HCT116 (cell line): ENCODE data around the gene MYL6B. TPM values are rescaled to one million over a fixed set of nuclear protein-coding genes. Genes with fewer than 3 reads are reported as not detected.

ENCODE experiments used
- ATAC-seq: fragments of 200-7000 bp; cut with Tn5 transposase; 2 replicates; pipeline ENCODE4 v1.9.1; 2020; ENCODE audit warnings: mild to moderate bottlenecking, moderate library complexity
- BruUV-seq: library from RNA; stranded (reverse); fragments of 400-500 nt; replicated peaks from 2 replicates; lab custom pipeline; 2021; lab: Mats Ljungman, UMichigan
- CTCF ChIA-PET: fragments of 300-600 bp; sonication (Branson Sonifier 250); formaldehyde crosslinking; loops from one replicate; lab custom pipeline; 2021; ENCODE audit warnings: antibody characterized with exemption; lab: Charles Lee
- POLR2A ChIA-PET: fragments of 300-600, 350-600 bp; sonication (Branson Sonifier 250); formaldehyde crosslinking; loops from one replicate; lab custom pipeline; 2021; ENCODE audit warnings: antibody characterized with exemption; lab: Charles Lee
- RAD21 ChIA-PET, 2 experiments: fragments of 300-600 bp; sonication (Branson Sonifier 250); formaldehyde crosslinking; loops; one replicate each; lab custom pipeline; 2023; ENCODE audit warnings: low total read pairs in 2 of 2; ENCODE audit not compliant: uncharacterized antibody in 2 of 2, unreplicated experiment in 2 of 2, low non-redundant PET in 1 of 2; lab: Charles Lee
- DNase-seq: peaks from one replicate; pipeline ENCODE4 v3.0.0-alpha.2; 2010; ENCODE audit warnings: low read depth, low spot score
- H2AFZ ChIP-seq: fragments of 200-600 bp; shearing (Covaris generic), sonication (generic); 2 replicates; pipeline ENCODE4 v1.6.1; 2017; ENCODE audit warnings: low read depth, mixed run types, mixed read lengths, antibody characterized with exemption, low read length; ENCODE audit not compliant: poor library complexity, severe bottlenecking
- H3K27ac ChIP-seq: 2 replicates; pipeline ENCODE4 v1.5.1; 2012; ENCODE audit warnings: low read depth, low read length
- H3K27me3 ChIP-seq: fragments of 200-600 bp; sonication (generic); 2 replicates; pipeline ENCODE4 v1.6.1; 2016; ENCODE audit warnings: mixed run types, low read length, mixed read lengths; ENCODE audit not compliant: insufficient read depth
- H3K36me3 ChIP-seq, 2 experiments: fragments of 200-500 bp in 1 of 2; fragments of 200-600 bp in 1 of 2; sonication (Bioruptor generic) in 1 of 2; sonication (generic) in 1 of 2; 2 replicates each; pipeline versions ENCODE4 v1.5.1 to v1.6.1; 2014 to 2016; ENCODE audit warnings: low read length in 2 of 2, inconsistent platforms in 1 of 2, mixed read lengths in 1 of 2, mixed run types in 1 of 2; ENCODE audit not compliant: insufficient read depth in 2 of 2, control insufficient read depth in 1 of 2
- H3K4me1 ChIP-seq, 2 experiments: fragments of 200-600 bp in 1 of 2; sonication (generic) in 1 of 2; 2 replicates each; pipeline versions ENCODE4 v1.5.1 to v1.6.1; 2012 to 2017; ENCODE audit warnings: low read length in 2 of 2, inconsistent platforms in 1 of 2, mild to moderate bottlenecking in 1 of 2, mixed read lengths in 1 of 2, mixed run types in 1 of 2, moderate library complexity in 1 of 2; ENCODE audit not compliant: insufficient read depth in 2 of 2, control insufficient read depth in 1 of 2
- H3K4me2 ChIP-seq: fragments of 200-600 bp; sonication (generic); 2 replicates; pipeline ENCODE4 v1.6.1; 2017; ENCODE audit warnings: mixed run types, low read length, mixed read lengths
- H3K4me3 ChIP-seq, 2 experiments: fragments of 200-600 bp in 1 of 2; sonication (generic) in 1 of 2; replicated peaks in 1 of 2; 2 replicates each; pipeline ENCODE4 v1.5.1; 2011 to 2016; ENCODE audit warnings: low read length in 2 of 2, control low read depth in 1 of 2, low read depth in 1 of 2, mild to moderate bottlenecking in 1 of 2, mixed read lengths in 1 of 2, mixed run types in 1 of 2
- H3K79me2 ChIP-seq: fragments of 200-600 bp; sonication (generic); 2 replicates; pipeline ENCODE4 v1.6.1; 2017; ENCODE audit warnings: mild to moderate bottlenecking, mixed run types, low read length, moderate library complexity, mixed read lengths; ENCODE audit not compliant: insufficient read depth
- H3K9ac ChIP-seq: fragments of 200-600 bp; sonication (generic); 2 replicates; pipeline ENCODE4 v1.6.1; 2016; ENCODE audit warnings: low read length, mixed read lengths
- H3K9me2 ChIP-seq: fragments of 200-600 bp; sonication (generic), shearing (Covaris generic); 2 replicates; pipeline ENCODE4 v1.6.1; 2017; ENCODE audit warnings: mixed run types, mild to moderate bottlenecking, moderate library complexity; ENCODE audit not compliant: insufficient read depth
- H3K9me3 ChIP-seq, 2 experiments: fragments of 200-500 bp in 1 of 2; fragments of 200-600 bp in 1 of 2; sonication (Bioruptor generic) in 1 of 2; sonication (generic) in 1 of 2; 2 replicates each; pipeline ENCODE4 v1.6.1; 2014 to 2017; ENCODE audit warnings: low read length in 2 of 2, mixed read lengths in 2 of 2, inconsistent platforms in 1 of 2, low read depth in 1 of 2, mild to moderate bottlenecking in 1 of 2, mixed run types in 1 of 2, moderate library complexity in 1 of 2; ENCODE audit not compliant: control insufficient read depth in 1 of 2, insufficient read depth in 1 of 2
- H4K20me1 ChIP-seq: fragments of 200-600 bp; sonication (generic), shearing (Covaris generic); 2 replicates; pipeline ENCODE4 v1.6.1; 2017; ENCODE audit warnings: mixed run types, mild to moderate bottlenecking, moderate library complexity; ENCODE audit not compliant: insufficient read depth
- CBX3 ChIP-seq: IDR thresholded peaks from 2 replicates; pipeline ENCODE4 v1.6.1; 2012; ENCODE audit warnings: low read depth
- CEBPB ChIP-seq: IDR thresholded peaks from 2 replicates; pipeline ENCODE4 v1.6.1; 2012; ENCODE audit warnings: low read depth
- EGR1 ChIP-seq: IDR thresholded peaks from 2 replicates; pipeline ENCODE4 v1.6.1; 2012; ENCODE audit warnings: low read depth
- ELF1 ChIP-seq: IDR thresholded peaks from 2 replicates; pipeline ENCODE4 v1.6.1; 2012; ENCODE audit warnings: low read depth, borderline replicate concordance
- EZH2 ChIP-seq: fragments of 200-600 bp; sonication (generic); IDR thresholded peaks from 2 replicates; pipeline ENCODE4 v1.6.1; 2017; ENCODE audit warnings: antibody characterized with exemption, mixed run types
- FOSL1 ChIP-seq: IDR thresholded peaks from 2 replicates; pipeline ENCODE4 v1.6.1; 2012; ENCODE audit warnings: low read depth
- POLR2A ChIP-seq: IDR thresholded peaks from 2 replicates; pipeline ENCODE4 v1.7.0; 2011; ENCODE audit warnings: borderline replicate concordance; ENCODE audit not compliant: insufficient read depth, insufficient read length; ENCODE audit errors: extremely low read depth
- SP1 ChIP-seq: IDR thresholded peaks from 2 replicates; pipeline ENCODE4 v1.6.1; 2012; ENCODE audit warnings: low read depth
- SRF ChIP-seq: IDR thresholded peaks from 2 replicates; pipeline ENCODE4 v1.6.1; 2012; ENCODE audit warnings: low read depth
- TCF7L2 ChIP-seq: IDR thresholded peaks from 2 replicates; pipeline ENCODE4 v1.7.0; 2011; ENCODE audit warnings: borderline replicate concordance, inconsistent platforms; ENCODE audit not compliant: insufficient read depth, insufficient read length; ENCODE audit errors: extremely low read depth
- YY1 ChIP-seq: IDR thresholded peaks from 2 replicates; pipeline ENCODE4 v1.6.1; 2011; ENCODE audit warnings: low read length, low read depth, moderate library complexity, mild to moderate bottlenecking; ENCODE audit not compliant: insufficient replicate concordance; ENCODE audit errors: extremely low read depth
- ZFX ChIP-seq: fragments of 450-650 bp; IDR thresholded peaks from 2 replicates; pipeline ENCODE4 v1.6.1; 2017
- intact Hi-C: fragments of 100-400 bp; cut with micrococcal nuclease; formaldehyde crosslinking; loops from 2 replicates; pipeline ENCODE4 v1.10.0; 2022
- total RNA-seq: library from RNA; stranded (reverse); gene quantifications from one replicate; pipeline ENCODE4 v1.2.1, GENCODE V29; 2021; ENCODE audit not compliant: unreplicated experiment
- TF ChIP-seq, protein P1 (sequence below): IDR thresholded peaks from 2 replicates; pipeline ENCODE4 v1.6.1; 2012; ENCODE audit warnings: low read depth
- TF ChIP-seq, protein P2 (sequence below), 3 experiments: fragments of 200-600 bp in 1 of 3; sonication (generic) in 1 of 3; IDR thresholded peaks in 2 of 3; conservative IDR thresholded peaks in 1 of 3; 2 replicates each; pipeline ENCODE4 v1.5.1; 2012 to 2017; ENCODE audit warnings: low read depth in 2 of 3, low read length in 2 of 3, antibody characterized with exemption in 1 of 3, borderline replicate concordance in 1 of 3, control low read depth in 1 of 3, mild to moderate bottlenecking in 1 of 3, mixed read lengths in 1 of 3, mixed run types in 1 of 3, moderate library complexity in 1 of 3; ENCODE audit not compliant: insufficient read depth in 1 of 3
- TF ChIP-seq, protein P3 (sequence below): IDR thresholded peaks from 2 replicates; pipeline ENCODE4 v1.6.1; 2011; ENCODE audit warnings: mild to moderate bottlenecking, low read length, moderate library complexity; ENCODE audit not compliant: insufficient replicate concordance; ENCODE audit errors: extremely low read depth
- TF ChIP-seq, protein P4 (sequence below): IDR thresholded peaks from 2 replicates; pipeline ENCODE4 v1.6.1; 2012
- TF ChIP-seq, protein P5 (sequence below): IDR thresholded peaks from 2 replicates; pipeline ENCODE4 v1.6.1; 2012

The MYL6B gene
- total RNA-seq, 1 experiment from 2014 or later = 94.3 TPM

DNA sequence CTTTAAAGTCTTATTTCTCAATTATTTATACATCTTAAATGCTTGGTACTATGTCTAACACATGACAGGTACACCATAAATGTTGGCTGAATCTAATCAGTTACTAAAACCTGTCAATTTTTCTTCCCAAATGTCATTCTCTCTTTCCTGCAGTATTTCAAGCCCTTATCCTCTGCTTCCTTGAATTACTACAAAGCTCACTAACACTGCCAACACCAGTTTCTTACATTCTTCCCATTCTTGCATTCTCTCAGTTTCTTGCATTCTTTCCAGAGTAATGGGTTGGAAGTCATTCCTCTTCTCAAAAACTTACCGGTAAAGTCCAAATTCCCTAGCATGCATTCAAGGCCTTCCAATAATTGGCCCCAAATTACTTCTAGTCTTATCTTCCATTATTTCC is 46.4 kb downstream of the MYL6B start:
- CTCF ChIA-PET = no interaction called here
- DNase-seq = no peak
- RAD21 ChIA-PET = no interaction called here
- Histone ChIP-seq H3K36me3 (no peaks in the 10 kb centered on the region), H2AFZ (no peak overlapping the region), H3K4me2 (no peak overlapping the region), H4K20me1 (no peaks in the 10 kb centered on the region), H3K27ac (no peak overlapping the region), H3K4me3 (no peak overlapping the region), H3K4me1 (no peaks in the 10 kb centered on the region), H3K27me3 (no peaks in the 10 kb centered on the region), H3K9me2 (no peaks in the 10 kb centered on the region), H3K9me3 (no peaks in the 10 kb centered on the region), H3K9ac (no peak overlapping the region), H3K79me2 (no peaks in the 10 kb centered on the region)
- no peak for ATAC-seq
- no TSS peak for BruUV-seq
- intact Hi-C loops = no loop called here
- TF ChIP-seq TCF7L2 = no peak
- TF ChIP-seq EGR1 = no peak
- no peak for TF ChIP-seq EZH2
- no peak for TF ChIP-seq CBX3
- TF ChIP-seq ELF1 = no peak
- TF ChIP-seq CEBPB = no peak
- TF ChIP-seq, protein P1, sequence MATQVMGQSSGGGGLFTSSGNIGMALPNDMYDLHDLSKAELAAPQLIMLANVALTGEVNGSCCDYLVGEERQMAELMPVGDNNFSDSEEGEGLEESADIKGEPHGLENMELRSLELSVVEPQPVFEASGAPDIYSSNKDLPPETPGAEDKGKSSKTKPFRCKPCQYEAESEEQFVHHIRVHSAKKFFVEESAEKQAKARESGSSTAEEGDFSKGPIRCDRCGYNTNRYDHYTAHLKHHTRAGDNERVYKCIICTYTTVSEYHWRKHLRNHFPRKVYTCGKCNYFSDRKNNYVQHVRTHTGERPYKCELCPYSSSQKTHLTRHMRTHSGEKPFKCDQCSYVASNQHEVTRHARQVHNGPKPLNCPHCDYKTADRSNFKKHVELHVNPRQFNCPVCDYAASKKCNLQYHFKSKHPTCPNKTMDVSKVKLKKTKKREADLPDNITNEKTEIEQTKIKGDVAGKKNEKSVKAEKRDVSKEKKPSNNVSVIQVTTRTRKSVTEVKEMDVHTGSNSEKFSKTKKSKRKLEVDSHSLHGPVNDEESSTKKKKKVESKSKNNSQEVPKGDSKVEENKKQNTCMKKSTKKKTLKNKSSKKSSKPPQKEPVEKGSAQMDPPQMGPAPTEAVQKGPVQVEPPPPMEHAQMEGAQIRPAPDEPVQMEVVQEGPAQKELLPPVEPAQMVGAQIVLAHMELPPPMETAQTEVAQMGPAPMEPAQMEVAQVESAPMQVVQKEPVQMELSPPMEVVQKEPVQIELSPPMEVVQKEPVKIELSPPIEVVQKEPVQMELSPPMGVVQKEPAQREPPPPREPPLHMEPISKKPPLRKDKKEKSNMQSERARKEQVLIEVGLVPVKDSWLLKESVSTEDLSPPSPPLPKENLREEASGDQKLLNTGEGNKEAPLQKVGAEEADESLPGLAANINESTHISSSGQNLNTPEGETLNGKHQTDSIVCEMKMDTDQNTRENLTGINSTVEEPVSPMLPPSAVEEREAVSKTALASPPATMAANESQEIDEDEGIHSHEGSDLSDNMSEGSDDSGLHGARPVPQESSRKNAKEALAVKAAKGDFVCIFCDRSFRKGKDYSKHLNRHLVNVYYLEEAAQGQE = no peak
- TF ChIP-seq ZFX = no peak
- TF ChIP-seq POLR2A = no peak
- TF ChIP-seq, protein P2, sequence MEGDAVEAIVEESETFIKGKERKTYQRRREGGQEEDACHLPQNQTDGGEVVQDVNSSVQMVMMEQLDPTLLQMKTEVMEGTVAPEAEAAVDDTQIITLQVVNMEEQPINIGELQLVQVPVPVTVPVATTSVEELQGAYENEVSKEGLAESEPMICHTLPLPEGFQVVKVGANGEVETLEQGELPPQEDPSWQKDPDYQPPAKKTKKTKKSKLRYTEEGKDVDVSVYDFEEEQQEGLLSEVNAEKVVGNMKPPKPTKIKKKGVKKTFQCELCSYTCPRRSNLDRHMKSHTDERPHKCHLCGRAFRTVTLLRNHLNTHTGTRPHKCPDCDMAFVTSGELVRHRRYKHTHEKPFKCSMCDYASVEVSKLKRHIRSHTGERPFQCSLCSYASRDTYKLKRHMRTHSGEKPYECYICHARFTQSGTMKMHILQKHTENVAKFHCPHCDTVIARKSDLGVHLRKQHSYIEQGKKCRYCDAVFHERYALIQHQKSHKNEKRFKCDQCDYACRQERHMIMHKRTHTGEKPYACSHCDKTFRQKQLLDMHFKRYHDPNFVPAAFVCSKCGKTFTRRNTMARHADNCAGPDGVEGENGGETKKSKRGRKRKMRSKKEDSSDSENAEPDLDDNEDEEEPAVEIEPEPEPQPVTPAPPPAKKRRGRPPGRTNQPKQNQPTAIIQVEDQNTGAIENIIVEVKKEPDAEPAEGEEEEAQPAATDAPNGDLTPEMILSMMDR (IDR thresholded peaks at IDR 0.05 in 2 of 3, conservative IDR thresholded peaks at IDR 0.05 in 1 of 3; ENCODE audit: borderline replicate concordance in 1 of 3, insufficient read depth in 1 of 3, low read depth in 2 of 3, low read length in 2 of 3) = no peak
- TF ChIP-seq, protein P3, sequence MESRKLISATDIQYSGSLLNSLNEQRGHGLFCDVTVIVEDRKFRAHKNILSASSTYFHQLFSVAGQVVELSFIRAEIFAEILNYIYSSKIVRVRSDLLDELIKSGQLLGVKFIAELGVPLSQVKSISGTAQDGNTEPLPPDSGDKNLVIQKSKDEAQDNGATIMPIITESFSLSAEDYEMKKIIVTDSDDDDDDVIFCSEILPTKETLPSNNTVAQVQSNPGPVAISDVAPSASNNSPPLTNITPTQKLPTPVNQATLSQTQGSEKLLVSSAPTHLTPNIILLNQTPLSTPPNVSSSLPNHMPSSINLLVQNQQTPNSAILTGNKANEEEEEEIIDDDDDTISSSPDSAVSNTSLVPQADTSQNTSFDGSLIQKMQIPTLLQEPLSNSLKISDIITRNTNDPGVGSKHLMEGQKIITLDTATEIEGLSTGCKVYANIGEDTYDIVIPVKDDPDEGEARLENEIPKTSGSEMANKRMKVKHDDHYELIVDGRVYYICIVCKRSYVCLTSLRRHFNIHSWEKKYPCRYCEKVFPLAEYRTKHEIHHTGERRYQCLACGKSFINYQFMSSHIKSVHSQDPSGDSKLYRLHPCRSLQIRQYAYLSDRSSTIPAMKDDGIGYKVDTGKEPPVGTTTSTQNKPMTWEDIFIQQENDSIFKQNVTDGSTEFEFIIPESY = no peak
- no peak for TF ChIP-seq YY1
- no peak for TF ChIP-seq SRF
- TF ChIP-seq FOSL1 = no peak
- no peak for TF ChIP-seq SP1
- TF ChIP-seq, protein P4, sequence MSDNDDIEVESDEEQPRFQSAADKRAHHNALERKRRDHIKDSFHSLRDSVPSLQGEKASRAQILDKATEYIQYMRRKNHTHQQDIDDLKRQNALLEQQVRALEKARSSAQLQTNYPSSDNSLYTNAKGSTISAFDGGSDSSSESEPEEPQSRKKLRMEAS = no peak
- TF ChIP-seq, protein P5, sequence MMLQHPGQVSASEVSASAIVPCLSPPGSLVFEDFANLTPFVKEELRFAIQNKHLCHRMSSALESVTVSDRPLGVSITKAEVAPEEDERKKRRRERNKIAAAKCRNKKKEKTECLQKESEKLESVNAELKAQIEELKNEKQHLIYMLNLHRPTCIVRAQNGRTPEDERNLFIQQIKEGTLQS = no peak
- POLR2A ChIA-PET = no interaction called here
